ENCODE data around the gene ATXN7L2. TPM values are rescaled to one million over a fixed set of nuclear protein-coding genes. Genes with fewer than 3 reads are reported as not detected.

The ATXN7L2 gene
- total and polyA plus RNA-seq, 2 of the 8 experiments (the other 6 are each of a cell fraction or from before 2014, with no cell fraction given), result 8.1 to 9.3 TPM

- Histone ChIP-seq H2AFZ (ENCODE audit: low read length) (peak within 1 kb of the TSS; percentile 95), H4K91ac (replicated peaks; ENCODE audit: insufficient read length, low read length) (no peak within 1 kb of the TSS), H3K23me2 (ENCODE audit: low read depth, low read length) (peaks cover 10% of the 10 kb centered on the region), H2BK5ac (ENCODE audit: low read depth, low read length) (no peak within 1 kb of the TSS), H4K20me1 (replicated peaks in 1 of 2; ENCODE audit: control insufficient read depth in 1 of 2, insufficient read depth in 2 of 2, low read length in 2 of 2) (peaks cover 2 to 7% of the 10 kb centered on the region in 2 experiments), H2BK15ac (ENCODE audit: low read length) (0 out of 2 replicates have a peak within 1 kb of the TSS, but pooled peaks have one; percentile 16), H3K27me3 (replicated peaks in 1 of 4; ENCODE audit: control insufficient read depth in 3 of 4, extremely low read depth in 1 of 4, insufficient read depth in 3 of 4, low read length in 3 of 4) (peaks cover 0 to 23% (median 15%) of the 10 kb centered on the region in 4 experiments; a peak in 6 of 7 replicates), H3K79me1 (ENCODE audit: low read depth, low read length) (no peaks in the 10 kb centered on the region), H4K5ac (ENCODE audit: insufficient read length, low read depth, low read length) (no peak within 1 kb of the TSS), H2BK120ac (replicated peaks; ENCODE audit: low read depth, low read length) (no peak within 1 kb of the TSS), H3K14ac (ENCODE audit: insufficient read length) (no peak within 1 kb of the TSS), H3K4ac (replicated peaks; ENCODE audit: insufficient read length, low read depth, low read length) (peak within 1 kb of the TSS; percentile 20), H3K36me3 (ENCODE audit: control insufficient read depth in 2 of 4, insufficient read depth in 4 of 4, low read length in 3 of 4) (no peaks in the 10 kb centered on the region), H3K18ac (ENCODE audit: extremely low read depth, low read length) (peak within 1 kb of the TSS; percentile 78), H3K27ac (ENCODE audit: low read depth, low read length) (no peak within 1 kb of the TSS), H2AK5ac (ENCODE audit: low read depth, low read length) (no peak within 1 kb of the TSS), H3K79me2 (ENCODE audit: control insufficient read depth in 1 of 2, insufficient read depth in 2 of 2, low read length in 2 of 2) (no peaks in the 10 kb centered on the region), H3K9ac (replicated peaks in 1 of 4; ENCODE audit: extremely low read depth in 1 of 4, low read depth in 3 of 4, low read length in 3 of 4) (peak within 1 kb of the TSS; percentile 17 to 83 (median 50)), H2BK12ac (ENCODE audit: low read depth, low read length) (0 out of 2 replicates have a peak within 1 kb of the TSS, but pooled peaks have one; percentile 9), H3K9me3 (ENCODE audit: insufficient read depth in 2 of 2, low read depth in 1 of 2, low read length in 1 of 2) (no peaks in the 10 kb centered on the region), H3K4me3 (ENCODE audit: extremely low read depth in 1 of 4, insufficient read depth in 2 of 4, low read depth in 3 of 4, low read length in 4 of 4) (peak within 1 kb of the TSS; percentile 77 to 87 (median 81)), H3K4me2 (ENCODE audit: insufficient read depth in 1 of 2, low read depth in 2 of 2, low read length in 2 of 2) (peak within 1 kb of the TSS; percentile 90 to 97), H3K56ac (replicated peaks; ENCODE audit: insufficient read length, low read depth, low read length) (peak within 1 kb of the TSS; percentile 55), H3K4me1 (replicated peaks in 1 of 4; ENCODE audit: control insufficient read depth in 3 of 4, insufficient read depth in 4 of 4, low read length in 3 of 4) (peaks cover 0 to 7% (median 3%) of the 10 kb centered on the region in 4 experiments; a peak in 1 of 7 replicates), H4K8ac (ENCODE audit: extremely low read depth, insufficient read depth, low read length) (no peak within 1 kb of the TSS; the same call in 1 of the 2 replicates), H2BK20ac (ENCODE audit: low read length) (no peak within 1 kb of the TSS), H3K23ac (ENCODE audit: insufficient read length) (no peak within 1 kb of the TSS)
- FAIRE-seq, result no peak
- ChIA-PET POLR2A (ENCODE audit: partially characterized antibody) (interaction anchor here (0.7 to 2.2 kb wide), 9 partner anchors 8 to 84 kb away, joined by 3 to 20 read pairs (median 7); partner anchors contain the start of genes ATXN7L2 and CYB561D1), CTCF (ENCODE audit: partially characterized antibody) (interaction anchor here (1.1 to 43.7 kb wide), 6 partner anchors 1 to 475 kb away, joined by 3 to 1755 read pairs (median 334); partner anchors contain the start of genes AHCYL1, AMIGO1, ATXN7L2 and CYB561D1)
- 2% methylated on average over 23 of the region's 100 CpGs; no CpG with 5 or more reads in 1 of the 2 experiments for WGBS, 2 experiments (ENCODE audit: extremely low coverage in 1 of 2, insufficient coverage in 1 of 2, insufficient read length in 1 of 2, insufficient replicate concordance in 2 of 2, low coverage in 1 of 2, low lambda C conversion rate in 2 of 2, missing lambda C conversion rate in 1 of 2)
- peak in 1 of 2 experiments; percentile 80 for DNase-seq (ENCODE audit: low read depth in 1 of 2, low spot score in 2 of 2)
- TF ChIP-seq TBP (IDR thresholded peaks at IDR 0.05; ENCODE audit: low read depth, low read length) (peak; percentile 23; the same call in 1 of the 2 replicates), KDM4A (IDR thresholded peaks at IDR 0.05; ENCODE audit: low read depth, low read length, severe bottlenecking) (peak; percentile 92), SIN3A (conservative IDR thresholded peaks at IDR 0.05 in 1 of 2, IDR thresholded peaks at IDR 0.05 in 1 of 2; ENCODE audit: low read depth in 1 of 2, low read length in 2 of 2) (peak in 1 of 2 experiments; percentile 57; a peak in 2 of 4 replicates), MAFK (IDR thresholded peaks at IDR 0.05; ENCODE audit: low read depth, low read length) (no peak), KDM1A (IDR thresholded peaks at IDR 0.05; ENCODE audit: borderline replicate concordance, low read length) (no peak), MAX (IDR thresholded peaks at IDR 0.05) (peak; percentile 84), RBBP5 (IDR thresholded peaks at IDR 0.05; ENCODE audit: borderline replicate concordance, low read depth, low read length) (peak; percentile 51; the same call in 1 of the 2 replicates), RAD21 (IDR thresholded peaks at IDR 0.05 in 1 of 2, conservative IDR thresholded peaks at IDR 0.05 in 1 of 2; ENCODE audit: low read depth in 2 of 2, low read length in 2 of 2) (no peak)
Observed at GRCh38 chr1:109509176-109510134, 25.8 kb downstream of the ATXN7L2 start, which contains the start of gene AMIGO1. Gene AMIGO1 (minus strand): TSS chr1:109509727. CDS start chr1:109508912, 815 bp downstream.
